H1 (cell line): ENCODE results near the gene ARHGEF26. TPM values are rescaled to one million over a fixed set of nuclear protein-coding genes. Genes with fewer than 3 reads are reported as not detected.

Source experiments
- CTCF ChIA-PET: fragments of 300-600 bp; sonication (Branson Sonifier 250); formaldehyde crosslinking; loops from one replicate; lab custom pipeline; 2021; ENCODE audit not compliant: partially characterized antibody; lab: Charles Lee
- POLR2A ChIA-PET: fragments of 300-600 bp; sonication (Branson Sonifier 250); formaldehyde crosslinking; loops from one replicate; lab custom pipeline; 2021; ENCODE audit warnings: inconsistent platforms; ENCODE audit not compliant: partially characterized antibody; lab: Charles Lee
- DNase-seq, 2 experiments: peaks; one replicate each; pipeline versions ENCODE4 v3.0.0 to v3.0.0-alpha.2; 2010 to 2022; ENCODE audit warnings: low spot score in 2 of 2, low read depth in 1 of 2, mixed read lengths in 1 of 2
- FAIRE-seq: peaks from 2 replicates; lab custom pipeline; 2011; peaks lifted over from hg19 to GRCh38; lab: Jason Lieb, UNC
- H2AFZ ChIP-seq: 2 replicates; pipeline ENCODE4 v1.8.1; 2012; ENCODE audit warnings: low read length, inconsistent platforms
- H2AK5ac ChIP-seq: 2 replicates; pipeline ENCODE4 v1.6.1; 2013; ENCODE audit warnings: low read depth, low read length
- H2BK120ac ChIP-seq: replicated peaks from 2 replicates; pipeline ENCODE3; 2013; ENCODE audit warnings: low read depth, low read length, inconsistent platforms
- H2BK12ac ChIP-seq: 2 replicates; pipeline ENCODE4 v1.6.1; 2013; ENCODE audit warnings: low read depth, low read length
- H2BK15ac ChIP-seq: 2 replicates; pipeline ENCODE4 v1.6.1; 2013; ENCODE audit warnings: low read length
- H2BK20ac ChIP-seq: 2 replicates; pipeline ENCODE4 v1.6.1; 2013; ENCODE audit warnings: low read length
- H2BK5ac ChIP-seq: 2 replicates; pipeline ENCODE4 v1.6.1; 2013; ENCODE audit warnings: low read depth, low read length
- H3K14ac ChIP-seq: 2 replicates; pipeline ENCODE4 v1.6.1; 2013; ENCODE audit warnings: inconsistent platforms; ENCODE audit not compliant: insufficient read length
- H3K18ac ChIP-seq: 2 replicates; pipeline ENCODE4 v1.6.1; 2013; ENCODE audit warnings: low read length; ENCODE audit errors: extremely low read depth
- H3K23ac ChIP-seq: 2 replicates; pipeline ENCODE4 v1.6.1; 2013; ENCODE audit warnings: inconsistent platforms; ENCODE audit not compliant: insufficient read length
- H3K23me2 ChIP-seq: 2 replicates; pipeline ENCODE4 v1.6.1; 2013; ENCODE audit warnings: low read depth, low read length
- H3K27ac ChIP-seq: 2 replicates; pipeline ENCODE4 v1.6.1; 2011; ENCODE audit warnings: low read depth, low read length, inconsistent platforms
- H3K27me3 ChIP-seq, 4 experiments: replicated peaks in 1 of 4; 1 replicate in 1 of 4; 2 replicates in 3 of 4; pipeline versions ENCODE4 v1.6.1 to v1.8.1; 2011 to 2013; ENCODE audit warnings: low read length in 3 of 4, mild to moderate bottlenecking in 3 of 4, inconsistent platforms in 2 of 4, mixed read lengths in 2 of 4, moderate library complexity in 1 of 4; ENCODE audit not compliant: control insufficient read depth in 3 of 4, insufficient read depth in 3 of 4; ENCODE audit errors: extremely low read depth in 1 of 4
- H3K36me3 ChIP-seq, 4 experiments: 2 replicates each; pipeline versions ENCODE4 v1.6.1 to v1.8.1; 2011 to 2013; ENCODE audit warnings: mild to moderate bottlenecking in 4 of 4, low read length in 3 of 4, moderate library complexity in 2 of 4, control low read depth in 1 of 4, inconsistent platforms in 1 of 4; ENCODE audit not compliant: insufficient read depth in 4 of 4, control insufficient read depth in 2 of 4
- H3K4ac ChIP-seq: replicated peaks from 2 replicates; pipeline ENCODE3; 2013; ENCODE audit warnings: low read length, low read depth, mixed read lengths, inconsistent platforms; ENCODE audit not compliant: insufficient read length
- H3K4me1 ChIP-seq, 4 experiments: replicated peaks in 1 of 4; 1 replicate in 1 of 4; 2 replicates in 3 of 4; pipeline versions ENCODE4 v1.6.1 to v1.8.1; 2011 to 2013; ENCODE audit warnings: low read length in 3 of 4, inconsistent platforms in 2 of 4, mixed read lengths in 1 of 4; ENCODE audit not compliant: insufficient read depth in 4 of 4, control insufficient read depth in 3 of 4
- H3K4me2 ChIP-seq, 2 experiments: 2 replicates each; pipeline versions ENCODE4 v1.6.1 to v1.8.1; 2011 to 2013; ENCODE audit warnings: low read depth in 2 of 2, low read length in 2 of 2, control low read depth in 1 of 2, inconsistent platforms in 1 of 2, mild to moderate bottlenecking in 1 of 2; ENCODE audit not compliant: insufficient read depth in 1 of 2
- H3K4me3 ChIP-seq, 4 experiments: fragments of 200-600, 300-600 bp in 1 of 4; sonication (generic), shearing (Covaris generic), sonication (Bioruptor Twin) in 1 of 4; 2 replicates each; pipeline versions ENCODE4 v1.5.1 to v1.8.1; 2011 to 2016; ENCODE audit warnings: low read length in 4 of 4, low read depth in 3 of 4, control low read depth in 2 of 4, inconsistent platforms in 2 of 4, mild to moderate bottlenecking in 2 of 4, mixed read lengths in 1 of 4, moderate library complexity in 1 of 4; ENCODE audit not compliant: insufficient read depth in 2 of 4; ENCODE audit errors: extremely low read depth in 1 of 4
- H3K56ac ChIP-seq: replicated peaks from 2 replicates; pipeline ENCODE3; 2013; ENCODE audit warnings: low read depth, mild to moderate bottlenecking, mixed read lengths, low read length, inconsistent platforms; ENCODE audit not compliant: insufficient read length
- H3K79me1 ChIP-seq: 2 replicates; pipeline ENCODE4 v1.6.1; 2013; ENCODE audit warnings: low read depth, low read length, control low read depth
- H3K79me2 ChIP-seq, 2 experiments: 2 replicates each; pipeline versions ENCODE4 v1.6.1 to v1.8.1; 2012 to 2013; ENCODE audit warnings: low read length in 2 of 2, mild to moderate bottlenecking in 2 of 2, inconsistent platforms in 1 of 2; ENCODE audit not compliant: insufficient read depth in 2 of 2, control insufficient read depth in 1 of 2
- H3K9ac ChIP-seq, 4 experiments: replicated peaks in 1 of 4; 1 replicate in 1 of 4; 2 replicates in 3 of 4; pipeline versions ENCODE4 v1.6.1 to v1.8.1; 2011 to 2013; ENCODE audit warnings: low read depth in 3 of 4, low read length in 3 of 4, control low read depth in 2 of 4, mild to moderate bottlenecking in 2 of 4, moderate library complexity in 2 of 4, inconsistent platforms in 1 of 4; ENCODE audit errors: extremely low read depth in 1 of 4
- H3K9me3 ChIP-seq, 2 experiments: 2 replicates each; pipeline versions ENCODE4 v1.6.1 to v1.8.1; 2012 to 2013; ENCODE audit warnings: mild to moderate bottlenecking in 2 of 2, moderate library complexity in 2 of 2, control low read depth in 1 of 2, inconsistent platforms in 1 of 2, low read depth in 1 of 2, low read length in 1 of 2, mixed read lengths in 1 of 2; ENCODE audit not compliant: insufficient read depth in 2 of 2
- H4K20me1 ChIP-seq, 2 experiments: replicated peaks in 1 of 2; 2 replicates each; pipeline versions ENCODE3 to v1.8.1; 2011 to 2013; ENCODE audit warnings: inconsistent platforms in 2 of 2, low read length in 2 of 2, mild to moderate bottlenecking in 1 of 2; ENCODE audit not compliant: insufficient read depth in 2 of 2, control insufficient read depth in 1 of 2
- H4K5ac ChIP-seq: 2 replicates; pipeline ENCODE4 v1.6.1; 2013; ENCODE audit warnings: low read length, low read depth, mixed read lengths, inconsistent platforms; ENCODE audit not compliant: insufficient read length
- H4K8ac ChIP-seq: 2 replicates; pipeline ENCODE4 v1.8.0; 2013; ENCODE audit warnings: mild to moderate bottlenecking, moderate library complexity, low read length, inconsistent platforms; ENCODE audit not compliant: insufficient read depth; ENCODE audit errors: extremely low read depth
- H4K91ac ChIP-seq: replicated peaks from 2 replicates; pipeline ENCODE3; 2013; ENCODE audit warnings: low read length, mixed read lengths, inconsistent platforms; ENCODE audit not compliant: insufficient read length
- CHD1 ChIP-seq: IDR thresholded peaks from 2 replicates; pipeline ENCODE4 v1.6.1; 2012; ENCODE audit warnings: low read depth, low read length, improper control_type of control experiment
- EP300 ChIP-seq, 2 experiments: IDR thresholded peaks; 1 replicate in 1 of 2; 2 replicates in 1 of 2; pipeline ENCODE4 v1.6.1; 2011 to 2012; ENCODE audit warnings: low read depth in 2 of 2, low read length in 2 of 2, mild to moderate bottlenecking in 2 of 2, borderline replicate concordance in 1 of 2, inconsistent platforms in 1 of 2, moderate library complexity in 1 of 2
- GTF2F1 ChIP-seq: IDR thresholded peaks from 2 replicates; pipeline ENCODE4 v1.6.1; 2012; ENCODE audit warnings: low read depth, low read length, improper control_type of control experiment, borderline replicate concordance
- HDAC2 ChIP-seq, 2 experiments: fragments of 300-600 bp in 1 of 2; sonication (generic) in 1 of 2; IDR thresholded peaks; 2 replicates each; pipeline ENCODE4 v1.6.1; 2011 to 2012; ENCODE audit warnings: low read depth in 2 of 2, low read length in 2 of 2, mild to moderate bottlenecking in 2 of 2, moderate library complexity in 2 of 2, borderline replicate concordance in 1 of 2, inconsistent platforms in 1 of 2
- HDAC6 ChIP-seq: IDR thresholded peaks from one replicate; pipeline ENCODE4 v1.7.1; 2012; ENCODE audit warnings: low read depth, mild to moderate bottlenecking, inconsistent platforms, low read length, moderate library complexity
- NANOG ChIP-seq: IDR thresholded peaks from 2 replicates; pipeline ENCODE4 v1.6.1; 2011; ENCODE audit warnings: low read length, low read depth, mild to moderate bottlenecking, inconsistent platforms; ENCODE audit not compliant: insufficient read depth, poor library complexity, severe bottlenecking
- RNF2 ChIP-seq: fragments of 200-900, 300-1000 bp; sonication (generic); IDR thresholded peaks from 2 replicates; pipeline ENCODE4 v1.7.1; 2016; ENCODE audit warnings: borderline replicate concordance, low read depth, mild to moderate bottlenecking, antibody characterized with exemption, low read length; ENCODE audit not compliant: poor library complexity, severe bottlenecking; ENCODE audit errors: missing control alignments
- SAP30 ChIP-seq: fragments of 300-600 bp; sonication (generic); IDR thresholded peaks from 2 replicates; pipeline ENCODE4 v1.7.1; 2012; ENCODE audit warnings: low read length, moderate library complexity, mild to moderate bottlenecking, inconsistent platforms; ENCODE audit not compliant: insufficient read depth, insufficient replicate concordance
- SIRT6 ChIP-seq: IDR thresholded peaks from one replicate; pipeline ENCODE4 v1.7.1; 2012; ENCODE audit warnings: low read length, inconsistent platforms
- SP4 ChIP-seq: IDR thresholded peaks from 2 replicates; pipeline ENCODE4 v1.6.1; 2012; ENCODE audit warnings: low read length, inconsistent platforms
- TBP ChIP-seq: IDR thresholded peaks from 2 replicates; pipeline ENCODE4 v1.6.1; 2011; ENCODE audit warnings: low read depth, low read length, improper control_type of control experiment
- WGBS, 2 experiments: shearing (Covaris generic) in 1 of 2; methylation state at CpG; one replicate each; pipeline versions ENCODE4 v1.1.6 to v1.1.7; 2013 to 2015; ENCODE audit warnings: low lambda C conversion rate in 2 of 2, mixed read lengths in 2 of 2, inconsistent platforms in 1 of 2, low coverage in 1 of 2, missing lambda C conversion rate in 1 of 2; ENCODE audit not compliant: insufficient replicate concordance in 2 of 2, insufficient coverage in 1 of 2, insufficient read length in 1 of 2; ENCODE audit errors: extremely low coverage in 1 of 2, missing lambda C conversion rate in 1 of 2; 5-methylcytosine and 5-hydroxymethylcytosine counted together
- polyA plus RNA-seq, 7 experiments: library from polyadenylated mRNA; depleted of rRNA in 3 of 7; stranded (reverse) in 5 of 7; unstranded in 2 of 7; fragments of >200 nt in 5 of 7; fragments of 200-250 nt in 2 of 7; gene quantifications; 1 replicate in 5 of 7; 2 replicates in 1 of 7; 4 replicates in 1 of 7; pipeline versions ENCODE4 v1.2.1 to v1.2.3, GENCODE V29; 2011 to 2013; ENCODE audit warnings: missing spikeins in 2 of 7, mixed read lengths in 2 of 7
- total RNA-seq: library from RNA; stranded (reverse); fragmentation: NEBNext Ultra II Directional; extraction: Animal tissue kit (Norgen Biotek cat#: 25700); gene quantifications from 2 replicates; pipeline ENCODE4 v1.2.1, GENCODE V29; 2021
- TF ChIP-seq, protein P1 (sequence below): IDR thresholded peaks from 2 replicates; pipeline ENCODE4 v1.6.1; 2011; ENCODE audit warnings: low read length, improper control_type of control experiment

ARHGEF26 gene
- total and polyA plus RNA-seq, 2 of the 8 experiments (the other 6 are each of a cell fraction or from before 2014, with no cell fraction given), result 3.1 to 15.6 TPM

DNA sequence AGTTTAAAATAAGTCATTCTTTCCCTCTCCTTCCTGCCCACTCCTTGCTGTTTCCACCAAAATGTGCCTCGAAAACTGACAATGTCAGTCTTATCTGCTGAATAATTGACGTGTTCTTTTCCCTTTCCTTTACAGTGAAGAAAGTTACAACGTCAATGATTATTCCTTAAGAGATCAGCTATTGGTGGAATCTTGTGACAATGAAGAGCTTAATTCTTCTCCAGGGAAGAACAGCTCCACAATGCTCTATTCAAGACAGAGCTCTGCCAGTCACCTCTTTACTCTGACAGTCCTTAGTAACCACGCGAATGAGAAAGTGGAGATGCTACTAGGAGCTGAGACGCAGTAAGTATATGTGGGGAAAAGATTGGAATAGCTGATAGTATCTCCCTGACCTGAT, 119.0 kb downstream of the ARHGEF26 start:
- Histone ChIP-seq H3K56ac (no peak overlapping the region), H4K5ac (no peak overlapping the region), H3K27me3 (no peaks in the 10 kb centered on the region), H4K91ac (no peak overlapping the region), H3K9me3 (no peaks in the 10 kb centered on the region), H3K18ac (no peak overlapping the region), H3K4me2 (no peak overlapping the region), H3K79me1 (no peaks in the 10 kb centered on the region), H2BK12ac (no peak overlapping the region), H4K8ac (no peak overlapping the region), H3K9ac (no peak overlapping the region), H3K4me1 (peaks cover 0 to 7% (median 1%) of the 10 kb centered on the region in 4 experiments; a peak in 2 of 7 replicates), H3K23ac (no peak overlapping the region), H3K4ac (no peak overlapping the region), H2AK5ac (no peak overlapping the region), H3K23me2 (no peaks in the 10 kb centered on the region; the same call in 1 of the 2 replicates), H2BK15ac (no peak overlapping the region), H3K4me3 (no peak overlapping the region), H3K27ac (no peak overlapping the region), H3K79me2 (no peaks in the 10 kb centered on the region), H2BK120ac (no peak overlapping the region), H3K14ac (no peak overlapping the region), H4K20me1 (no peaks in the 10 kb centered on the region), H2AFZ (no peak overlapping the region), H2BK5ac (no peak overlapping the region), H2BK20ac (no peak overlapping the region), H3K36me3 (peaks cover 0 to 5% (median 2%) of the 10 kb centered on the region in 4 experiments; a peak in 2 of 8 replicates)
- DNase-seq (no peak), FAIRE-seq (no peak)
- ChIA-PET POLR2A (no interaction called here), CTCF (interaction anchor here (0.8 to 4.5 kb wide), 5 partner anchors 9 to 149 kb away, joined by 3 to 22 read pairs (median 3); no protein-coding TSS in a partner anchor)
- WGBS, 2 experiments, result 92% methylated on average over 6 of the region's 6 CpGs; no CpG with 5 or more reads in 1 of the 2 experiments
- no peak for TF ChIP-seq NANOG
- TF ChIP-seq SIRT6, result no peak
- no peak for TF ChIP-seq GTF2F1
- no peak for TF ChIP-seq TBP
- no peak for TF ChIP-seq SAP30
- TF ChIP-seq HDAC2 (IDR thresholded peaks at IDR 0.05; ENCODE audit: borderline replicate concordance in 1 of 2, low read depth in 2 of 2, low read length in 2 of 2), result no peak
- no peak for TF ChIP-seq SP4
- TF ChIP-seq EP300 (IDR thresholded peaks at IDR 0.05; ENCODE audit: borderline replicate concordance in 1 of 2, low read depth in 2 of 2, low read length in 2 of 2), result no peak
- TF ChIP-seq CHD1, result no peak
- TF ChIP-seq, protein P1, sequence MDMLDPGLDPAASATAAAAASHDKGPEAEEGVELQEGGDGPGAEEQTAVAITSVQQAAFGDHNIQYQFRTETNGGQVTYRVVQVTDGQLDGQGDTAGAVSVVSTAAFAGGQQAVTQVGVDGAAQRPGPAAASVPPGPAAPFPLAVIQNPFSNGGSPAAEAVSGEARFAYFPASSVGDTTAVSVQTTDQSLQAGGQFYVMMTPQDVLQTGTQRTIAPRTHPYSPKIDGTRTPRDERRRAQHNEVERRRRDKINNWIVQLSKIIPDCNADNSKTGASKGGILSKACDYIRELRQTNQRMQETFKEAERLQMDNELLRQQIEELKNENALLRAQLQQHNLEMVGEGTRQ, result no peak
- TF ChIP-seq RNF2, result no peak
- TF ChIP-seq HDAC6, result no peak
